HuH-7 (cell line): ENCODE data around the gene DPH3.

Experiments
- DNase-seq: peaks from one replicate; pipeline ENCODE4 v3.0.0; 2011; ENCODE audit warnings: low spot score

DPH3 gene

DNA sequence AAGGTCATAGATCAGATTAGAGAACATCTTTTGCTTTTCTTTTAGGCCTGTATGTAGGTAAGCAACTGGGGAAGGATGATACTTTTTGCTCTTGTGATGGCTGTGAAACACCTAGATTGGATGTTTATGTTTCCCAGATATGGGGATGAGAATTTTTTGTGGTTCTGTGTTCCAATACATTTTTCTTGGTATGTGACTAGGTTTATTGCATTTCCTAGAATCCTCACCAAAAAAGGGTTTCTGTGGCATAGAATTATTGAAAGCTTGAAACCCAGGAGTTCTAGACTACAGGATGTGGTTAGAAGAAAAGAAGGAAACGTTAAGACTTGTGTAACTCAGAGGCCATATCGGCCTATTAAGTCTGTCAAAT lies 26.1 kb upstream of the DPH3 start:
- DNase-seq: no peak

DNA sequence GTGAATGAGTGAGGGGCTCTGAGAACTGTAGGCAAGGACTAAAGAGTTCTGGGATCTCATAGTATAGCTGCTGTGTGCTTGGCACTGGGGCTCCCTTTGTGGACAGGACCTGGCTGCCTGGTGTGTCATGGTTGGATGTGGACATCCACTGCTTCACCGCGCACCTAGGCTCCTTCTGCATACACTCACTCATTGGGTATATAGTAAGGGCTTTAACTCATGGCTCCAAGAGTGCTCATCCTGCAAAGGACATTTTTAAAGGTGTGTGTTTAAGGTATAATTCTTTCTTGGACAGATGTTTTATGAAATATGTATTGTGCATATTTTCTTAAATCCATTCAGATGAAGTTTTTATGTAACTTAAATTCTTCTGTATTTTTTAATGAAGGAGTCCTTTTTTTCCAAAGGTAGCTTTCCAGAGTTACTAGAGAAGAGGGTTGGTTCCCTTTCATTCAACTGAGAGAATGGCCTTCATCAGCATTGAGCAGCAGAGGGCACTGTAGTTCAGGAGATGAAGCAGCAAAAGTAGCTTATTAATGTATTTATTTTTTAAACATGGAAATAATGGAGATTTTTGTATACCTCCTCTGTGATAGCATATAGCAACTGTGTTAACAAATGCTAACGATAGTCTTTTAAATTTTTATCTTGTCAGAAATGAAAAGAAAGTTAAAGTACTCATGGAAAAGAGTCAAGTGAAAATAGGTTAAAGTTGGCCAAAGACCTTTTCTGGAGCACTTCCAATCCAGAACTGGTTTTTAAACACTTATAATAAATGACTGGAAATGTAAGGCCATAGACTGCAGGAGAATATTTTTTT lies 25.5 kb upstream of the DPH3 start:
- no peak for DNase-seq

GRCh38 chr3:16289144-16289889 lies 24.6 kb upstream of the DPH3 start:
- no peak for DNase-seq

GRCh38 chr3:16288664-16289063 lies 23.9 kb upstream of the DPH3 start:
- no peak for DNase-seq

DNA sequence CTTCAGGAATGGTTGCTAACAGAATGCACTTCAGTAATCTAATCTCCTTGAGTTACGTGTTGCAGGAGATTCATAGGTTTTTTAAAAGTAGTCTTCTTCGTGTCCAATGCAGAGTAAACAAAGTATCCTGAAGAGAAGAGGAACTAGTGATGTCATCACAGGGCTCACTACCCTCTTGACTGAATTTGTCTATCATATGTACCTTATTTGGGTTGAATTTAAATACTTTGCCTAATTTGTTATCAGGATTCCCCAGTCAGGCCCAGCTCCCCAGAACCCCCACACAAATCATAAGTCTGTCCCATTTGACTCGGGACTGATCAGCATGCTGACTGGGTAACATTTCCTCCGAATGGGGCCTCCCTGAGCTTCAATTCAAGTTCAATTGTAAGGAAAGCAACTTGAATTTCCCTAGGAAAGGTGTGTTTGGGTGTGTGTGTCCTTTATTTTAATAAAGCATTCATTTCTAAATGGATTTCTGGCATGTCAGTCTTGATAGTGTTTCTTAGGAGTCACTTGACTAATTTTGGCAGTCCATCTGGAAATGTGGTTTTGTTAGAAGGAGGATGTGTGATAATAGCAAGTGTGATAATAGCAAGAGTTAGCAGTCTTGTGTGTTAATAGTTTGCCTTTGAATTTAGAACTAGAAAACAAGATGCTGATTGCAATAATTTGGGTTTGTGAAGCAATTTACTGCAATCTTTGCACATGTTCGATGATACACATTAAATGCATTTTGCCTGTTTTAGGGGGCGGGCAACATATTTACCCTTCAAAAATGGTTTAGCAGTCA lies 22.2 kb upstream of the DPH3 start:
- no peak for DNase-seq

GRCh38 chr3:16286161-16286560 lies 21.4 kb upstream of the DPH3 start:
- DNase-seq: no peak

GRCh38 chr3:16284633-16285032 lies 19.9 kb upstream of the DPH3 start:
- no peak for DNase-seq

- no peak for DNase-seq
Observed at GRCh38 chr3:16280671-16281070, 15.9 kb upstream of the DPH3 start.

DNA sequence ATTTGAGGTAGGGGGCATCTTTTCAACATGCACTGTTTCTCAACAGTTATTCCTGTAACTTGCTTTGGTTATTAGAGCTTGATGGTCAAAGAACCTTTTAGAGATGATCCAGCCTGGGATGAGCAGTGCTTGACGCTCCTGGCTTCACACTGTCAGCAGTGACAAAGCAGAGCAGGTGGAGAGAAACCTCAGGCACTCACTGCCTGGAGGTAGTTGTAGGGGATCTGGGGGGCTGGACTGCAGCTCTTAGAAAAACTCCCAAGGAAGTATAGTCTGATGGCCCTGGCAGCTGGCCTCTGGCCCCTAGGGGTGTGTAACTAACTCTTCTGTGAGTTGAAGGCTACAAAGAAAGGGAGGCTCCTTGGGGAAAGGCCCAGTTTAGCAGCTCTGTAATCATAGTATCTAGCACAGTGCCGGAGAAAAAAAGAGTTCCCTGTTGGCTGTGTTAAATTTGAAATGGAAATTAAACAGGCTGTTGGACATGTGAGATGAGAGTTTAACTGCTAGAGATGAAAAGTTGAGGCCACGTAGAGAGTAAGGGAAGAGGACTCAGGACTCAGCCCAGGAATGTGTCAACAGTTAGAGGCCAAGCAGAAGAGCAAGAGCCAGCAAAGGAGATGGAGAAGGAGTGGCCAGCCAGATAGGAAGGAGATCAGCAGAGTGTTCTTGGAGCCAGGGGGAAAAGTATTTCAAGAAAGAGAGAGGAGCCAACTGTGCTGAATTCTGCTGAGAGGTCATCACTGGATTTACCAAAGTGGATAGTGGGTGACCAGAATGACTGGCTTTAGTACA lies 14.5 kb upstream of the DPH3 start:
- DNase-seq: no peak

- no peak for DNase-seq
Observed at GRCh38 chr3:16277471-16277870, 12.7 kb upstream of the DPH3 start.

DNA sequence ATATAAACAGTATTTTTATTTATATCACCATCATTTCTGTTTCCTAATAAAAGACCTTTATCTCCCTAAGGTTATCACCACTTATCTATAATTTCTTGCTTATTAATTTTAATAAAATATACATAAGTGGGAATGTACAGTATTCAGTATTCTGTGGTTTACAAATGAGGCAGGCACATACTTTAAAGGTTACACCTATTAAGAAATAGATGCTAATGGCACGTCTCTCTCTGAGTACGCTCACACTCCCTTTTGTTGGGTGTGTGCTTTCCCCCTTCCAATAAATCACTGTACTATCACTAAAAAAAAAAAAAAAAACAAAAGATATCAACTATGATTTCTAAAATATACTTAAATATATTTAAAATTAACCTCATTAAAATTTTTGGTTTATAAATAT lies 9.1 kb upstream of the DPH3 start:
- no peak for DNase-seq

- no peak for DNase-seq
Observed at GRCh38 chr3:16272588-16272987, 7.8 kb upstream of the DPH3 start.

DNA sequence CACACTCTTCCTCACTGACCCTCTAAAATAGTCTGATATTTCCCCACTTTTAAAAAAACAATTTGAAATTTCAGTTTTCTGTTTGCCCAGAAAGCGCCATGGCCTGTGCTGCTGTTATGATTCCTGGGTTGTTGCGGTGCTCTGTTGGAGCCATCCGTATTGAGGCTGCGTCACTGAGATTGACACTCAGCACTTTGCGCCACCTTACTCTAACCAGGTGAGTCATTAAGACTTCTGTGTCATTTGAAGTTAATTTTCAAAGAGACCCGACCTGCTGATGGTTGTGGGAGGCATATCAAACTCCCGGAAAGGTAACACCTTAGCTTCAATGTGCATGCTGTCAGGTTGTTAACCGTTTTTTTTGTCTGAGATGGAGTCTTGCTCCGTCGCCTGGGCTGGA lies 6.1 kb upstream of the DPH3 start:
- no peak for DNase-seq

- no peak for DNase-seq
Observed at GRCh38 chr3:16266714-16267113, 2.0 kb upstream of the DPH3 start.

GRCh38 chr3:16265455-16265786 lies 678 bp upstream of the DPH3 start:
- no peak for DNase-seq

GRCh38 chr3:16264174-16264707 lies 502 bp downstream of the DPH3 start:
- no peak for DNase-seq

- DNase-seq: no peak
Observed at GRCh38 chr3:16262174-16262573, 2.6 kb downstream of the DPH3 start.

GRCh38 chr3:16260046-16260445 lies 4.7 kb downstream of the DPH3 start:
- no peak for DNase-seq

GRCh38 chr3:16258866-16259265 lies 5.9 kb downstream of the DPH3 start:
- DNase-seq: no peak

- DNase-seq: no peak
Observed at GRCh38 chr3:16258177-16258576, 6.6 kb downstream of the DPH3 start.

GRCh38 chr3:16257309-16257708 lies 7.4 kb downstream of the DPH3 start:
- no peak for DNase-seq

DNA sequence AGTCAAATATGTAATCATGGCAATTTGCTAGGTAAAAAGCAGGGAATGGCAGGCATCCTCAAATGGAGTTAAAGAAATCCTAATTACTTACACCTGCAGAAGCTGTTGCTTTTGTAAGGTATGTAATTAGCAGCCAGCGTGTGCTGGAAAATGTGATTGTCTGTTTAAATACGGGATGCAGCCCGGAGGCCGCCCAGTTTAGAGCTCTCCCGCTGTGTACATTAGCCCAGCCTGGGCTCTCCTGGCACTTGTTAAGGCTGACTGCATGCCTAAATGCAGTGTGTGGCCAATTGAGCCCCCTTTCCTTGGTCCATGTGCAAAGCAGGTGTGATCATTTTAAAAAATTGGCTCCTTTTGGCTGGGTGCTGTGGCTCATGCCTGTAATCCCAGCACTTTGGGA lies 9.0 kb downstream of the DPH3 start:
- no peak for DNase-seq
